ENCODE measurements around the gene PTAFR. TPM values are rescaled to one million over a fixed set of nuclear protein-coding genes. Genes with fewer than 3 reads are reported as not detected.
"Not testable (repeated sequence)": the region's sequence is repeated elsewhere in the genome, so short reads cannot be mapped to it uniquely, and the experiment has no call there.

The PTAFR gene
- total RNA-seq, 1 experiment from 2014 or later, result 0.55 TPM

GRCh38 chr1:28141685-28142084, 34.8 kb downstream of the PTAFR start:
- Histone ChIP-seq H3K4me3 (ENCODE audit: insufficient read depth, low read depth, low read length) (no peak overlapping the region), H3K27me3 (ENCODE audit: control insufficient read depth, insufficient read depth, low read length) (no peaks in the 10 kb centered on the region), H3K36me3 (replicated peaks; ENCODE audit: control insufficient read depth, insufficient read depth, low read length) (no peaks in the 10 kb centered on the region)
- DNase-seq, result no peak

GRCh38 chr1:28139866-28140265, 36.6 kb downstream of the PTAFR start:
- not testable (repeated sequence) for H3K36me3 ChIP-seq (replicated peaks; ENCODE audit: control insufficient read depth, insufficient read depth, low read length); H3K27me3 ChIP-seq (ENCODE audit: control insufficient read depth, insufficient read depth, low read length); DNase-seq; H3K4me3 ChIP-seq (ENCODE audit: insufficient read depth, low read depth, low read length)

- DNase-seq, result no peak
- H3K36me3 ChIP-seq (replicated peaks; ENCODE audit: control insufficient read depth, insufficient read depth, low read length), result no peaks in the 10 kb centered on the region
- H3K27me3 ChIP-seq (ENCODE audit: control insufficient read depth, insufficient read depth, low read length), result no peaks in the 10 kb centered on the region
- no peak overlapping the region for H3K4me3 ChIP-seq (ENCODE audit: insufficient read depth, low read depth, low read length)
These were observed 37.3 kb downstream of the PTAFR start for GRCh38 chr1:28139025-28139712.

GRCh38 chr1:28136922-28137613, 39.4 kb downstream of the PTAFR start:
- no peak for DNase-seq
- Histone ChIP-seq H3K27me3 (ENCODE audit: control insufficient read depth, insufficient read depth, low read length) (no peaks in the 10 kb centered on the region), H3K36me3 (replicated peaks; ENCODE audit: control insufficient read depth, insufficient read depth, low read length) (no peaks in the 10 kb centered on the region), H3K4me3 (ENCODE audit: insufficient read depth, low read depth, low read length) (no peak overlapping the region)

DNA sequence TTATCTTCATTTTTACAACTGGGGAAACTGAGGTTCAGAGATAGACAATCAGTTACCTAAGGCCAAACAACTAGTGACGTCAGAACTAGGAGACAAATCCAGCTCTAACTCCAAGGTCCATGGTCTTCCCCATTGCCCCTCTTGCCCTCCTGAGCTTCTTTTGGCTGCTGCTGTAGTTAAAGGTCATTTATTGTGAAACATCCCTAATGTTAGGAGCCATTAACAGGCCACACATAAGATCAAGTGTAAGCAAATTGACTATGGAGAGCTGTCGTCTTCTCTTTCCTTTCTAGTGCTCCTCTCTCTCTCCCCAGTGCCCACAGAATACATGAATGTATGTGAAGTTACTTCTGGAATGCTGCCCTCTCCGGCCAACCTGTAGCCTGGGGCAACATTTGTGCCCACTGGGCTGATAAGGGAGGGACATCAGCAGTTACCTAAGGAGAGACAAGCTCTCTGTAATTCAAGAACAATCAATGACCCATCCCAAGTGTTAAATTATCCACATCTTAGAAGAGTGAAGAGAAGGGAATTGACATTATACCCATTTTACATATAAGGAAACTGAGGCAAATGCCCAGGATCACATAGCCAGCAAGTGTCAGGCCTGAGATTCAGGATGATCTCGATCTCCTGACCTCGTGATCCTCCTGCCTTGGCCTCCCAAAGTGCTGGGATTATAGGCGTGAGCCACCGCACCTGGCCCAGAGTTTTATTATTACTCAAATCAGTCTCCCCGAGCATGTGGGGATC, 40.1 kb downstream of the PTAFR start:
- Histone ChIP-seq H3K4me3 (ENCODE audit: insufficient read depth, low read depth, low read length) (no peak overlapping the region), H3K36me3 (replicated peaks; ENCODE audit: control insufficient read depth, insufficient read depth, low read length) (no peaks in the 10 kb centered on the region), H3K27me3 (ENCODE audit: control insufficient read depth, insufficient read depth, low read length) (no peaks in the 10 kb centered on the region)
- DNase-seq, result no peak

DNA sequence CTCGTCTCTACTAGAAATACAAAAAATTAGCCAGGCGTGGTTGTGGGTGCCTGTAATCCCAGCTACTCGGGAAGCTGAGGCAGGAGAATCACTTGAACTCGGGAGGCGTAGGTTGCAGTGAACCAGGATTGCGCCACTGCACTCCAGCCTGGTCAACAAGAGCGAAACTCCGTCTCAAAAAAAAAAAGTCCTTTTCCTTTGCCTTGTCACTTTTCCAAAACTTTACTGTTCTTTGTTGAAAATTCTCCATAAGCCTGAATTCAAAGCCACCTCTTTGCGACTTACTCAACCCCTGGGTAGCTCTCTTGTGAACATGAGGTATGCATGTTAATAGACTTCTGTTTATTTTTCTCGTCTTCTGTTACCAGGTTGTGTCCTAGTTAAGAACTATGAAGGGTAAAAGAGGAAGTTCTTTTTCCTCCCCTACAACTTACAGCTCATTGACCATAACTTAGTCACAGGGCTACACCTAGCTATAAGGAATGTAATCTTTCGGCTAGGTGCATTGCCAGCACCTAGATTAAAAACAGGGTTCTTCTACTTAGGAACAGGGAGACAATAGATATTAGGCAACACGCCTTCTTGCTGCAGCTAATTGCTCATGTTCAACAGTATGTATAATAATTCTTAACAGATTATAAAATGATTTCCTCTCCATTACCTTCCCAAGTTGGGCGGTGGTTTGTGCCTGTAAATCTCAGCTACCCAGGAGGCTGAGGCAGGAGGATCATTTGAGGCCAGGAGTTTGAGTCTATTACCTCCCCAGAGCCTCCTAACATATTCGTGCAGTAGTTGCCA, 40.9 kb downstream of the PTAFR start:
- DNase-seq, result no peak
- no peak overlapping the region for H3K4me3 ChIP-seq (ENCODE audit: insufficient read depth, low read depth, low read length)
- no peaks in the 10 kb centered on the region for H3K27me3 ChIP-seq (ENCODE audit: control insufficient read depth, insufficient read depth, low read length)
- no peaks in the 10 kb centered on the region for H3K36me3 ChIP-seq (replicated peaks; ENCODE audit: control insufficient read depth, insufficient read depth, low read length)

DNA sequence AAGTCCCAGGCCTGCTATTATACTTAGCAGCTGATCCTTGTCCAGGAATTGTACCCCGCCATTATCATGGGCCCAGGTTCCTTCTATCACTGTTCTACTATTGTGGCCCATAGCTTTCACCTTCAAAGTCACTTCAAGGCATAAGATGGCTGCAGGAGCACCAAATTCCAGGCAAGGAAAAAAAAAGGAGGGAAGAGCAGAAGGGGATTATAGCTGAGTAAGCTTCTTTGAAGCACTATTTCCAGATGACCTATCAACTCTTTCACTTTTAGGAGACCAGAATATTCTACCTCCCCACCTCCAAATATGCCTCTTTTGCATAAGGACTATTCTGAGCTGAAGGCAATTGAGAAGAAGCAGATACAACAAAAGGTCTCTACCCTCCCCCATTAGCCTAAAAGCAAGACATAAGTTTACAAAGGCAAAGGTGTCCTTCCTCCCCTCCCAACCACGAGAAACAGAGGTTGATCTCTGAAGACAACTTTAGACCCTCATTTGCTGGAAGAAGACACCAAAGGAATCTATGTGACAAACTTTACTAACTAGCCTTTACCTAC, 41.8 kb downstream of the PTAFR start:
- H3K4me3 ChIP-seq (ENCODE audit: insufficient read depth, low read depth, low read length), result no peak overlapping the region
- no peak for DNase-seq
- no peaks in the 10 kb centered on the region for H3K36me3 ChIP-seq (replicated peaks; ENCODE audit: control insufficient read depth, insufficient read depth, low read length)
- no peaks in the 10 kb centered on the region for H3K27me3 ChIP-seq (ENCODE audit: control insufficient read depth, insufficient read depth, low read length)

DNA sequence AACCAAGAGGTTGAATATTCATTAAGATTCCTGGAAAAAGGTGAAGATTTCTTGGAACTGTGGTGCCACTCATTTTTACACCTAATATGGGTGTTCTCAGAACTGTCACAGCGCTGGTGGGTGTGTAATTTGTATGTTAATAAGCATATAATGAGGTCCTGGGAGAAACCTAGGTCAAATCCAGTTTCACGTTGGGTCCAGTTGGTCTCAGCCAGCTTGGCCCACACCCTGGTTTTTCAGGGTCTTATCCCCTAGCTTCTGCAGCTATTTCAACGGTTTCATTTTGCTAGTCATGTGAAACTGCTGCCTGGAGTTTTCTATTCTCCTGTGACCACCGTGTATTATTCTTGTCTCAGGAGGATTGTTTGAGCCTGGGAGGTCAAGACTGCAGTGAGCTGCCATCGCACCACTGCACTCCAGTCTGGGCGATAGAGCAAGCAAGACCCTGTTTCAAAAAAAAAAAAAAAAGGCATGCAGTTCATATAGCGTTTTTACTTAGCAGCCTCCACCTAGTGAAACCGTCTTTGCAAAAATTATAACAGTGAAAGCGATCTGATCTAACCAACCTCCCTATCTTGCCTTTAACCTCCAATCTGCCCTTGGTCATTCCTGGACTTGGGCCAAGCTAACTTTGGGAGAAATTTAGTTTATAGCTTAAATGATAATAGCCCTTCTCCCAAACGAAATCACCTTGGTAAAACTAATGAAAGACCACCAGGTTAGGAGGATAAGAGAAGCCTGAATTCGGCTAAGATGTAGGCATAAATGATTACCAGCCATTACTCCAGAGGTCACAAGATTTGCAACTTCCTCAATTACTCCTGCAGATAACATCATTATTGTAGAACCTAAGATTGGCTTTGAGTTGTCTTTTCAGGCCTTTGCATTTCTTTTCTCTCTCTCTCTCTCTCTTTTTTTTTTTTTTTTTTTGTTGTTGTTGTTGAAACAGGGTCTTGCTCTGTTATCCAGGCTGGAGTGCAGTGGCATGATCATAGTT, 44.0 kb downstream of the PTAFR start:
- Histone ChIP-seq H3K4me3 (ENCODE audit: insufficient read depth, low read depth, low read length) (no peak overlapping the region), H3K27me3 (ENCODE audit: control insufficient read depth, insufficient read depth, low read length) (no peaks in the 10 kb centered on the region; the same call in 1 of the 2 replicates), H3K36me3 (replicated peaks; ENCODE audit: control insufficient read depth, insufficient read depth, low read length) (no peaks in the 10 kb centered on the region)
- DNase-seq, result no peak

- DNase-seq, result no peak
- no peaks in the 10 kb centered on the region for H3K36me3 ChIP-seq (replicated peaks; ENCODE audit: control insufficient read depth, insufficient read depth, low read length)
- H3K4me3 ChIP-seq (ENCODE audit: insufficient read depth, low read depth, low read length), result no peak overlapping the region
- H3K27me3 ChIP-seq (ENCODE audit: control insufficient read depth, insufficient read depth, low read length), result peaks cover 2% of the 10 kb centered on the region; the same call in 1 of the 2 replicates
These were observed 45.6 kb downstream of the PTAFR start for GRCh38 chr1:28130901-28131300.

DNA sequence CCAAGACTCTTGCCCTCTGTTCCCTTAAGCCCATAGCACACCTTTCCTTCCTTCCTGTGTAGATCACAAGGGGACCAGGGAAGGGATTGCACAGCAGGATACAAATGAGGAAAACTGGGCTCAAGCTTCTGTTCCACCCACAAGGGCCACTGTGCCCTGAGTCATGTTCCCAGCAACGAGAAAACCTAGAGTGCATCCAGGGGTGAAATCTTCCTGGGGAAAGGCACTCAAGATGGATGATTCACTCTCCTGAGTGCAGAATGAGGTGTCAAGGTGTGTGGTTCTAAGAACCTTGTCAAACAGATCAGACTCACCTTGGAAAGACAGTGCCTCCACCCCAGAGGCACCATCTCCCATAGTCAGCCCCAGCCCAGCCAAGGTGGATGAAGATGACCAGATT, 47.3 kb downstream of the PTAFR start:
- Histone ChIP-seq H3K36me3 (replicated peaks; ENCODE audit: control insufficient read depth, insufficient read depth, low read length) (no peaks in the 10 kb centered on the region), H3K4me3 (ENCODE audit: insufficient read depth, low read depth, low read length) (no peak overlapping the region), H3K27me3 (ENCODE audit: control insufficient read depth, insufficient read depth, low read length) (peaks cover 2% of the 10 kb centered on the region; the same call in 1 of the 2 replicates)
- DNase-seq, result no peak

DNA sequence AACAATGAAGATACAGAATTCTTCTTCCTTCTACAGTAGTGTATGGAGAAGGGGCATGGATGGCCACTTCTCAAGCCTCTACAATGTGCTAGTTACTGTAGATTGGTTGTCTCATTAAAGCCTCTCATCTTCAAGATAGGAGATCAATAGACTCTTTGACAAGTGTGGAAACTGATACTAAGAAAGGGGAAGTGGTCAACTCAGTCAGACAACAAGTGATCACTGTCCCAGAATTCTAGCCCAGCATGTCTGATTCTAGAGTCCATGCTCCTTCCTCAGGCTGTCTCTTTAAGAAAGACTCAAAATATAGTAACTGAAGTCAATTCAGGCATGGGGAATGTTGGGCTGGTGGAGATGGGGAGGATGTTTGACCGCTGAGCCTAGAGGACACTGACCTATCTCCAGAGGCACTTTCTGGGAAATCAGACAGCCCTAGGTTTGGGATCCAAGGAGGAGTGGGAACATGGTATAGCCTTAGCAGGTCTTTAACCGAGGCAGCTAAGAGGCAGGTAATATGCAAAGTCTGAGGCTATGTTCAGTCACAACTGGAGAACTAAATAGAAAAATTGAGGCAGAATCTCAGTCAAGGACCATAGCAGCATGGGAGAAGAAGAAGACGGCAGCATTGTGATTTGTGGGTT, 48.8 kb downstream of the PTAFR start:
- H3K4me3 ChIP-seq (ENCODE audit: insufficient read depth, low read depth, low read length), result no peak overlapping the region
- peaks cover 2% of the 10 kb centered on the region; the same call in 1 of the 2 replicates for H3K27me3 ChIP-seq (ENCODE audit: control insufficient read depth, insufficient read depth, low read length)
- no peaks in the 10 kb centered on the region for H3K36me3 ChIP-seq (replicated peaks; ENCODE audit: control insufficient read depth, insufficient read depth, low read length)
- no peak for DNase-seq

- no peak overlapping the region for H3K4me3 ChIP-seq (ENCODE audit: insufficient read depth, low read depth, low read length)
- DNase-seq, result no peak
- peaks cover 2% of the 10 kb centered on the region; the same call in 1 of the 2 replicates for H3K27me3 ChIP-seq (ENCODE audit: control insufficient read depth, insufficient read depth, low read length)
- no peaks in the 10 kb centered on the region for H3K36me3 ChIP-seq (replicated peaks; ENCODE audit: control insufficient read depth, insufficient read depth, low read length)
These were observed 49.6 kb downstream of the PTAFR start for GRCh38 chr1:28126783-28127490.
